PC-3 (cell line): ENCODE measurements around the gene HOXD3.

Experiments used
- EZH2 ChIP-seq: fragments of 300-600 bp; sonication (generic); IDR thresholded peaks from one replicate; pipeline ENCODE4 v1.6.1; 2017; ENCODE audit warnings: antibody characterized with exemption, mild to moderate bottlenecking, low read length; ENCODE audit not compliant: unreplicated experiment
- EZH2phosphoT487 ChIP-seq: fragments of 300-600 bp; sonication (generic); IDR thresholded peaks from 2 replicates; pipeline ENCODE4 v1.6.1; 2018; ENCODE audit warnings: mild to moderate bottlenecking, antibody characterized with exemption, low read length, borderline replicate concordance
- TF ChIP-seq, protein P1 (sequence below): fragments of 300-600 bp; sonication (generic); conservative IDR thresholded peaks from 2 replicates; pipeline ENCODE4 v1.5.1; 2017; ENCODE audit warnings: antibody characterized with exemption, low read depth, mild to moderate bottlenecking, low read length

- TF ChIP-seq, protein P1, sequence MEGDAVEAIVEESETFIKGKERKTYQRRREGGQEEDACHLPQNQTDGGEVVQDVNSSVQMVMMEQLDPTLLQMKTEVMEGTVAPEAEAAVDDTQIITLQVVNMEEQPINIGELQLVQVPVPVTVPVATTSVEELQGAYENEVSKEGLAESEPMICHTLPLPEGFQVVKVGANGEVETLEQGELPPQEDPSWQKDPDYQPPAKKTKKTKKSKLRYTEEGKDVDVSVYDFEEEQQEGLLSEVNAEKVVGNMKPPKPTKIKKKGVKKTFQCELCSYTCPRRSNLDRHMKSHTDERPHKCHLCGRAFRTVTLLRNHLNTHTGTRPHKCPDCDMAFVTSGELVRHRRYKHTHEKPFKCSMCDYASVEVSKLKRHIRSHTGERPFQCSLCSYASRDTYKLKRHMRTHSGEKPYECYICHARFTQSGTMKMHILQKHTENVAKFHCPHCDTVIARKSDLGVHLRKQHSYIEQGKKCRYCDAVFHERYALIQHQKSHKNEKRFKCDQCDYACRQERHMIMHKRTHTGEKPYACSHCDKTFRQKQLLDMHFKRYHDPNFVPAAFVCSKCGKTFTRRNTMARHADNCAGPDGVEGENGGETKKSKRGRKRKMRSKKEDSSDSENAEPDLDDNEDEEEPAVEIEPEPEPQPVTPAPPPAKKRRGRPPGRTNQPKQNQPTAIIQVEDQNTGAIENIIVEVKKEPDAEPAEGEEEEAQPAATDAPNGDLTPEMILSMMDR, result no peak
- TF ChIP-seq EZH2, result no peak
- no peak for TF ChIP-seq EZH2phosphoT487
Observed at GRCh38 chr2:176173567-176174381, 16.7 kb downstream of the HOXD3 start.
